Astrocyte of the spinal cord (primary cell): ENCODE measurements around the gene TRIM73.
A peak's percentile ranks its signal among the peaks of the same experiment; 100 is the strongest.
"Not testable (repeated sequence)": the region's sequence is repeated elsewhere in the genome, so short reads cannot be mapped to it uniquely, and the experiment has no call there.

ENCODE experiments used
- DNase-seq: peaks from one replicate; pipeline ENCODE4 v3.0.0; 2011; ENCODE audit warnings: low read depth, low spot score
- H3K4me3 ChIP-seq: 2 replicates; pipeline ENCODE4 v1.5.1; 2011; ENCODE audit warnings: low read depth, mild to moderate bottlenecking, low read length, moderate library complexity
- in situ Hi-C: cut with HindIII; loops from 2 replicates; pipeline ENCODE4 v1.10.0; 2017; ENCODE audit warnings: low sequenced_read_pairs
- TF ChIP-seq, protein P1 (sequence below): IDR thresholded peaks from 2 replicates; pipeline ENCODE4 v1.5.1; 2012; ENCODE audit warnings: low read depth, mild to moderate bottlenecking, low read length, inconsistent platforms

TRIM73 gene

DNA sequence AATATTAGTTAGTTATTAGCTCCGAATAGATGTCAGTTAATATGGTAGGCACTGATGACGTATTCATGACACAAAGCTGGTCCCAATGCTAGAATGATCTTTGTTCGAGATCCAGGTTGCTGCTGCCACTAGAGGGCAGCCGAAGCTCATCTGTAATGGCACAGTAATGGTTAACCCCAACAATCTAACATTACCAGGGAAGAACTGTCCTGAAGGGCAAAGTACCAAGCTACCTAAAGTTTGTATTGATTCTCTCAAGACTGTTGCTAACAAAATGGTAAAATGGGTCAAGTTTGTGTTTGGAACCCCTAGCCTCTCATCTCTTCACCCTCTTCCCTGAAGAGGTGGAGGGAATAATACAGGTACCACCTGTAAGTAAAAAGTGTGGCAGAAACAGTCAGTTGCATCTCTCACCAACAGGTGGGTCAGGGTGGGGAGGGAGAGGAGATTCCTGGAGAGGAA, 57.1 kb downstream of the TRIM73 start:
- H3K4me3 ChIP-seq, in situ Hi-C loops, DNase-seq: not testable (repeated sequence)
- TF ChIP-seq, protein P1, sequence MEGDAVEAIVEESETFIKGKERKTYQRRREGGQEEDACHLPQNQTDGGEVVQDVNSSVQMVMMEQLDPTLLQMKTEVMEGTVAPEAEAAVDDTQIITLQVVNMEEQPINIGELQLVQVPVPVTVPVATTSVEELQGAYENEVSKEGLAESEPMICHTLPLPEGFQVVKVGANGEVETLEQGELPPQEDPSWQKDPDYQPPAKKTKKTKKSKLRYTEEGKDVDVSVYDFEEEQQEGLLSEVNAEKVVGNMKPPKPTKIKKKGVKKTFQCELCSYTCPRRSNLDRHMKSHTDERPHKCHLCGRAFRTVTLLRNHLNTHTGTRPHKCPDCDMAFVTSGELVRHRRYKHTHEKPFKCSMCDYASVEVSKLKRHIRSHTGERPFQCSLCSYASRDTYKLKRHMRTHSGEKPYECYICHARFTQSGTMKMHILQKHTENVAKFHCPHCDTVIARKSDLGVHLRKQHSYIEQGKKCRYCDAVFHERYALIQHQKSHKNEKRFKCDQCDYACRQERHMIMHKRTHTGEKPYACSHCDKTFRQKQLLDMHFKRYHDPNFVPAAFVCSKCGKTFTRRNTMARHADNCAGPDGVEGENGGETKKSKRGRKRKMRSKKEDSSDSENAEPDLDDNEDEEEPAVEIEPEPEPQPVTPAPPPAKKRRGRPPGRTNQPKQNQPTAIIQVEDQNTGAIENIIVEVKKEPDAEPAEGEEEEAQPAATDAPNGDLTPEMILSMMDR, result peak; percentile 24
